Measurements from ENCODE around the gene FLNB. TPM values are rescaled to one million over a fixed set of nuclear protein-coding genes. Genes with fewer than 3 reads are reported as not detected.
A peak's percentile ranks its signal among the peaks of the same experiment; 100 is the strongest.

Gene FLNB
- total RNA-seq, 1 donor from 2014 or later, result 521 TPM

DNA sequence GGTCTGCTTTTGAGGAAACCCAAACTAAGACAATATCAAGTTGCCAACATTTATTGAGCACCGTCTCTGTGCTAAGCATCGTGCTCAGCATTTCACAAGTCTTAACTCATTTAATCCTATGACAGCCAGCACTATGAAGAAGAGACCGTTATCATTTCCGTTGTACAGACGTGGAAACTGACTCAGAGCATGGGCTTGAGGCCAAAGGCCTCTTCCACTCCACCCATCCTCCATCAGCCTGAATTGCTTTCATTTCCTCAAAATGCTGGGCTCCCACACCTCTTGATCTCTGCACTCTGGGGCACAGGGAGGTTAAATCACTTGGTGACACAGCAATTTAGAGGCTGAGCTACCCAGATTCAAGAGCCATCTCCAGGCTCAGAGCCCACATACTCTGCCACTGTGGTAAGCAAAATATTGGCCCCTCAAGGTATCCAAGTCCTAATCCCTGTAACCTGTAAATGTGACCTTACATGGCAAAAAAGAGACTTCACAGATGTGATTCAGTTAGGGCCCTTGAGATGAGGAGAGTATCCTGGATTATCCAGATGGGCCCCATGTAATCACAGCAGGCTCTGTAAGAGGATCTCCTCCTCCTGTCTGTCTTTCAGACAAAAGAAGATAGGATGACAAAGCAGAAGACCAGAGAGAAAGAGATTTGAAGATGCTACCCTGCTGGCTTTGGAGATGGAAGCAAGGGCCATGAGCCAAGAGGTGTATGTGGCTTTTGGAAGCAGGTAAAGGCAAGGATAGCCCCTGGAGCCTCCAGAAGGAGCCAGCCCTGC lies 24.3 kb upstream of the FLNB start:
- Histone ChIP-seq H3K4me3 (ENCODE audit: insufficient read depth, low read depth, low read length) (no peak overlapping the region), H3K27ac (ENCODE audit: low read depth, low read length) (peak overlapping the region; percentile 40), H3K4me1 (ENCODE audit: insufficient read depth, low read length) (peaks cover 20% of the 10 kb centered on the region), H3K4me2 (ENCODE audit: low read length) (peak overlapping the region; percentile 56), H3K79me2 (ENCODE audit: insufficient read depth, low read length) (no peaks in the 10 kb centered on the region), H4K20me1 (ENCODE audit: insufficient read depth, low read length) (no peaks in the 10 kb centered on the region), H3K36me3 (ENCODE audit: insufficient read depth, low read length) (no peaks in the 10 kb centered on the region), H2AFZ (ENCODE audit: low read depth, low read length) (peak overlapping the region; percentile 1), H3K9me3 (ENCODE audit: insufficient read depth, low read depth, low read length) (no peaks in the 10 kb centered on the region), H3K27me3 (ENCODE audit: insufficient read depth, low read length) (no peaks in the 10 kb centered on the region), H3K9ac (ENCODE audit: low read length) (no peak overlapping the region)
- no peak for TF ChIP-seq EZH2 (IDR thresholded peaks at IDR 0.05; ENCODE audit: insufficient read depth, low read length)
- TF ChIP-seq, protein P1, sequence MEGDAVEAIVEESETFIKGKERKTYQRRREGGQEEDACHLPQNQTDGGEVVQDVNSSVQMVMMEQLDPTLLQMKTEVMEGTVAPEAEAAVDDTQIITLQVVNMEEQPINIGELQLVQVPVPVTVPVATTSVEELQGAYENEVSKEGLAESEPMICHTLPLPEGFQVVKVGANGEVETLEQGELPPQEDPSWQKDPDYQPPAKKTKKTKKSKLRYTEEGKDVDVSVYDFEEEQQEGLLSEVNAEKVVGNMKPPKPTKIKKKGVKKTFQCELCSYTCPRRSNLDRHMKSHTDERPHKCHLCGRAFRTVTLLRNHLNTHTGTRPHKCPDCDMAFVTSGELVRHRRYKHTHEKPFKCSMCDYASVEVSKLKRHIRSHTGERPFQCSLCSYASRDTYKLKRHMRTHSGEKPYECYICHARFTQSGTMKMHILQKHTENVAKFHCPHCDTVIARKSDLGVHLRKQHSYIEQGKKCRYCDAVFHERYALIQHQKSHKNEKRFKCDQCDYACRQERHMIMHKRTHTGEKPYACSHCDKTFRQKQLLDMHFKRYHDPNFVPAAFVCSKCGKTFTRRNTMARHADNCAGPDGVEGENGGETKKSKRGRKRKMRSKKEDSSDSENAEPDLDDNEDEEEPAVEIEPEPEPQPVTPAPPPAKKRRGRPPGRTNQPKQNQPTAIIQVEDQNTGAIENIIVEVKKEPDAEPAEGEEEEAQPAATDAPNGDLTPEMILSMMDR (IDR thresholded peaks at IDR 0.05; ENCODE audit: insufficient read depth, low read depth, low read length), result no peak
- peaks cover 17% of the 10 kb centered on the region for H3K4me1 Mint-ChIP-seq (ENCODE audit: low read depth, unreplicated experiment)
- no peaks in the 10 kb centered on the region for H3K36me3 Mint-ChIP-seq (ENCODE audit: low read depth, unreplicated experiment)
- no peak overlapping the region for H3K4me3 Mint-ChIP-seq (ENCODE audit: unreplicated experiment)
- DNase-seq (ENCODE audit: low read depth) (peak; percentile 86), FAIRE-seq (peak; percentile 100)
- H3K27ac Mint-ChIP-seq (ENCODE audit: unreplicated experiment), result peak overlapping the region; percentile 89
- no peaks in the 10 kb centered on the region for H3K9me3 Mint-ChIP-seq (ENCODE audit: unreplicated experiment)
- H3K27me3 Mint-ChIP-seq (ENCODE audit: low read depth, unreplicated experiment), result no peaks in the 10 kb centered on the region

DNA sequence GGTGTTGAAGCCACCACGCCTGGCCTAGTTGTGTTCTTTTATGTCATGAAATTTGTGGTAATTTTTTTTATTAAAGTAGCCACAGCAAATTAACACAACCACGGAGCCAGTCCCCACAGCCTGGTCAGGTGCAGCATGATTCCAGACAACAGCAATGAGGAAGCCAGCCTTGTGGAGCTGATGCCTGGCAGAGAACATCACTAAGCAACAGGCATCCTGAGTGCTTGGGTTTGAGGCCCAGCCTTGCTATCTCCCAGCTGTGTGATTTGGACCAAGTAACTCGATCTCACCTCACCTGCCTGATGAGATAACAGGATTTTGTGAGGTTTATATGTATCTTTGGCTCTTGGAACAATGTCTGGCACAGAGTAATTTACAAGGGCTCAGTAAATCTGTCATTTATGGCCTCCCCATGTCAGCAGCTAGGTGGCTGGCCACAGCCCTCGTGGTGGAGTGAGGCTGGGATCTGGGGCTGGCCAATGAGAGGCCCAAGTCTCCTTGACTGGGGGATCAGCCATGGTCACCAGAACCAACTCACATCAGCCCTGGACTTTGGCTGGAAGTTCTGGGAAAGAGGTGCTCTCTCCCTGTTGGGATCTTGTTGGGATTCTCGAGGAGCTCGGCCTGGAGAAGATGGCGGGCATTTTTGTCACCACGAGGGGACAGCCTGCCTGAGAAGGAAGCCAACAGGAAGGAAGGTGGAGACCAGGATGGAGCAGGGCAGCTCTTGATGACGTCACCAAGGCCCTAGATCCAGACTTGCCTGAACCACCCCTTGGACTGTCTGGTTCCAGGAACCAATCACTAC lies 22.8 kb upstream of the FLNB start:
- H3K9ac ChIP-seq (ENCODE audit: low read length), result no peak overlapping the region
- no peaks in the 10 kb centered on the region for H3K36me3 ChIP-seq (ENCODE audit: insufficient read depth, low read length)
- no peak overlapping the region for H3K4me2 ChIP-seq (ENCODE audit: low read length)
- no peak overlapping the region for H3K27ac ChIP-seq (ENCODE audit: low read depth, low read length)
- no peaks in the 10 kb centered on the region for H3K79me2 ChIP-seq (ENCODE audit: insufficient read depth, low read length)
- no peaks in the 10 kb centered on the region for H3K9me3 Mint-ChIP-seq (ENCODE audit: unreplicated experiment)
- no peak for TF ChIP-seq EZH2 (IDR thresholded peaks at IDR 0.05; ENCODE audit: insufficient read depth, low read length)
- TF ChIP-seq, protein P1 (IDR thresholded peaks at IDR 0.05; ENCODE audit: insufficient read depth, low read depth, low read length), result no peak
- no peaks in the 10 kb centered on the region for H3K9me3 ChIP-seq (ENCODE audit: insufficient read depth, low read depth, low read length)
- H4K20me1 ChIP-seq (ENCODE audit: insufficient read depth, low read length), result no peaks in the 10 kb centered on the region
- H3K4me1 Mint-ChIP-seq (ENCODE audit: low read depth, unreplicated experiment), result peaks cover 17% of the 10 kb centered on the region
- no peak overlapping the region for H3K4me3 ChIP-seq (ENCODE audit: insufficient read depth, low read depth, low read length)
- H3K27ac Mint-ChIP-seq (ENCODE audit: unreplicated experiment), result no peak overlapping the region
- no peaks in the 10 kb centered on the region for H3K36me3 Mint-ChIP-seq (ENCODE audit: low read depth, unreplicated experiment)
- H2AFZ ChIP-seq (ENCODE audit: low read depth, low read length), result no peak overlapping the region
- no peaks in the 10 kb centered on the region for H3K27me3 ChIP-seq (ENCODE audit: insufficient read depth, low read length)
- FAIRE-seq (no peak), DNase-seq (ENCODE audit: low read depth) (no peak)
- peaks cover 2% of the 10 kb centered on the region for H3K27me3 Mint-ChIP-seq (ENCODE audit: low read depth, unreplicated experiment)
- H3K4me1 ChIP-seq (ENCODE audit: insufficient read depth, low read length), result peaks cover 20% of the 10 kb centered on the region
- no peak overlapping the region for H3K4me3 Mint-ChIP-seq (ENCODE audit: unreplicated experiment)
